Natural killer cell (primary cell): ENCODE measurements around the gene SFSWAP. TPM values are rescaled to one million over a fixed set of nuclear protein-coding genes. Genes with fewer than 3 reads are reported as not detected.

ENCODE experiments used
- ATAC-seq, 3 donors: fragments of 150-1000 bp in 2 of 3; fragments of 200-7000 bp in 1 of 3; cut with Tn5 transposase; 1 replicate in 1 of 3; 2 replicates in 2 of 3; pipeline ENCODE4 v1.10.0; 2021; ENCODE audit warnings: mild to moderate bottlenecking in 2 of 3, moderate library complexity in 2 of 3
- DNase-seq, 2 donors: peaks; one replicate each; pipeline versions ENCODE4 v3.0.0 to v3.0.0-alpha.2; 2013 to 2021; ENCODE audit warnings: mixed read lengths in 1 of 2
- H3K27ac ChIP-seq: one replicate; pipeline ENCODE4 v1.5.1; 2013; ENCODE audit warnings: mild to moderate bottlenecking, low read length
- H3K27me3 ChIP-seq: one replicate; pipeline ENCODE4 v1.6.1; 2013; ENCODE audit warnings: low read length; ENCODE audit not compliant: control insufficient read depth, insufficient read depth
- H3K36me3 ChIP-seq: one replicate; pipeline ENCODE4 v1.6.1; 2013; ENCODE audit warnings: low read length; ENCODE audit not compliant: control insufficient read depth, insufficient read depth
- H3K4me1 ChIP-seq: one replicate; pipeline ENCODE4 v1.6.1; 2013; ENCODE audit warnings: low read length; ENCODE audit not compliant: control insufficient read depth, insufficient read depth
- H3K4me3 ChIP-seq: one replicate; pipeline ENCODE4 v1.5.1; 2013; ENCODE audit warnings: low read length
- H3K9me3 ChIP-seq: one replicate; pipeline ENCODE4 v1.6.1; 2013; ENCODE audit warnings: low read length; ENCODE audit not compliant: control insufficient read depth, insufficient read depth
- H3K27ac Mint-ChIP-seq, 2 donors: one replicate each; pipeline ENCODE4 v1.8.0; 2022; ENCODE audit warnings: mild to moderate bottlenecking in 2 of 2, mixed read lengths in 2 of 2, moderate library complexity in 1 of 2
- H3K27me3 Mint-ChIP-seq, 2 donors: one replicate each; pipeline ENCODE4 v1.8.0; 2022; ENCODE audit warnings: low read depth in 2 of 2, mixed read lengths in 2 of 2
- H3K36me3 Mint-ChIP-seq: one replicate; pipeline ENCODE4 v1.8.0; 2022; ENCODE audit warnings: mixed read lengths
- H3K4me1 Mint-ChIP-seq, 2 donors: one replicate each; pipeline ENCODE4 v1.8.0; 2022; ENCODE audit warnings: mixed read lengths in 2 of 2
- H3K4me3 Mint-ChIP-seq: one replicate; pipeline ENCODE4 v1.8.0; 2022; ENCODE audit warnings: mild to moderate bottlenecking, moderate library complexity, mixed read lengths
- H3K9me3 Mint-ChIP-seq, 2 donors: one replicate each; pipeline ENCODE4 v1.8.0; 2022; ENCODE audit warnings: mixed read lengths in 2 of 2
- CTCF ChIP-seq: fragments of 200-600 bp; IDR thresholded peaks from one replicate; pipeline ENCODE4 v1.8.0; 2022; ENCODE audit warnings: antibody characterized with exemption
- WGBS: methylation state at CpG from one replicate; pipeline ENCODE4 v1.1.7; 2013; ENCODE audit warnings: missing lambda C conversion rate; ENCODE audit not compliant: insufficient coverage; 5-methylcytosine and 5-hydroxymethylcytosine counted together
- intact Hi-C: fragments of 100-400 bp; cut with micrococcal nuclease; formaldehyde crosslinking; loops from one replicate; pipeline ENCODE4 v1.14.2; 2022
- total RNA-seq, 4 donors: library from RNA; stranded (reverse); fragments of 120-200 nt in 1 of 4; gene quantifications; one replicate each; pipeline versions ENCODE4 v1.2.3 to v1.2.4, GENCODE V29; 2013 to 2022

SFSWAP gene
- total RNA-seq, 3 donors from 2014 or later (not counting 1 experiment from before 2014, with no cell fraction given) = 99.1 to 109 (median 102) TPM

GRCh38 chr12:131754184-131754583, 43.3 kb downstream of the SFSWAP start:
- no peaks in the 10 kb centered on the region for H3K9me3 Mint-ChIP-seq
- no peak for TF ChIP-seq CTCF
- H3K36me3 ChIP-seq = peaks cover 70% of the 10 kb centered on the region
- H3K27me3 Mint-ChIP-seq = no peaks in the 10 kb centered on the region
- DNase-seq (no peak), ATAC-seq (no peak)
- H3K4me1 ChIP-seq = no peaks in the 10 kb centered on the region
- H3K27me3 ChIP-seq = no peaks in the 10 kb centered on the region
- no peak overlapping the region for H3K27ac Mint-ChIP-seq
- H3K36me3 Mint-ChIP-seq = peaks cover 32% of the 10 kb centered on the region
- no peak overlapping the region for H3K27ac ChIP-seq
- no peaks in the 10 kb centered on the region for H3K9me3 ChIP-seq
- H3K4me3 ChIP-seq = no peak overlapping the region
- peaks cover 6 to 7% of the 10 kb centered on the region in 2 donors for H3K4me1 Mint-ChIP-seq
- WGBS = 98% methylated on average over 16 of the region's 17 CpGs
- no peak overlapping the region for H3K4me3 Mint-ChIP-seq
- intact Hi-C loops = no loop called here

GRCh38 chr12:131755305-131756113, 44.6 kb downstream of the SFSWAP start:
- Mint-ChIP-seq H3K36me3 (peaks cover 32% of the 10 kb centered on the region), H3K4me1 (peaks cover 6 to 7% of the 10 kb centered on the region in 2 donors)
- DNase-seq = peak in 1 of 2 donors; percentile 68

GRCh38 chr12:131756441-131756840, 45.6 kb downstream of the SFSWAP start:
- 98% methylated on average over 18 of the region's 18 CpGs for WGBS
- Histone ChIP-seq H3K27me3 (no peaks in the 10 kb centered on the region), H3K27ac (no peak overlapping the region), H3K36me3 (peaks cover 64% of the 10 kb centered on the region), H3K9me3 (no peaks in the 10 kb centered on the region), H3K4me1 (no peaks in the 10 kb centered on the region), H3K4me3 (no peak overlapping the region)
- no peak overlapping the region for H3K4me3 Mint-ChIP-seq
- H3K36me3 Mint-ChIP-seq = peaks cover 32% of the 10 kb centered on the region
- H3K4me1 Mint-ChIP-seq = peaks cover 6 to 11% of the 10 kb centered on the region in 2 donors
- ATAC-seq (no peak), DNase-seq (no peak)
- H3K27me3 Mint-ChIP-seq = no peaks in the 10 kb centered on the region
- intact Hi-C loops = no loop called here
- H3K9me3 Mint-ChIP-seq = no peaks in the 10 kb centered on the region
- TF ChIP-seq CTCF = no peak
- no peak overlapping the region for H3K27ac Mint-ChIP-seq

More at GRCh38 chr12:131755305-131756113, 44.6 kb downstream of the SFSWAP start:
- Mint-ChIP-seq H3K27ac (no peak overlapping the region), H3K27me3 (no peaks in the 10 kb centered on the region), H3K9me3 (no peaks in the 10 kb centered on the region), H3K4me3 (no peak overlapping the region)
- intact Hi-C loops = no loop called here
- Histone ChIP-seq H3K4me1 (no peaks in the 10 kb centered on the region), H3K4me3 (no peak overlapping the region), H3K9me3 (no peaks in the 10 kb centered on the region), H3K36me3 (peaks cover 66% of the 10 kb centered on the region), H3K27me3 (no peaks in the 10 kb centered on the region), H3K27ac (no peak overlapping the region)
- peak; percentile 49 for TF ChIP-seq CTCF
- WGBS = 90% methylated on average over 16 of the region's 16 CpGs
- peak in 2 of 3 donors; percentile 47 to 57 for ATAC-seq
